ENCODE results near the gene PAX3.

PAX3 gene

GRCh38 chr2:222298311-222299150 lies at the start of gene PAX3:
Gene PAX3 (minus strand): TSS chr2:222298998. CDS start chr2:222298615, 383 bp downstream.
- DNase-seq = peak; percentile 82

GRCh38 chr2:222341331-222341730 lies 42.5 kb upstream of the PAX3 start:
- no peak for DNase-seq

GRCh38 chr2:222338374-222338773 lies 39.6 kb upstream of the PAX3 start:
- DNase-seq = no peak

GRCh38 chr2:222336931-222337330 lies 38.1 kb upstream of the PAX3 start:
- no peak for DNase-seq

DNA sequence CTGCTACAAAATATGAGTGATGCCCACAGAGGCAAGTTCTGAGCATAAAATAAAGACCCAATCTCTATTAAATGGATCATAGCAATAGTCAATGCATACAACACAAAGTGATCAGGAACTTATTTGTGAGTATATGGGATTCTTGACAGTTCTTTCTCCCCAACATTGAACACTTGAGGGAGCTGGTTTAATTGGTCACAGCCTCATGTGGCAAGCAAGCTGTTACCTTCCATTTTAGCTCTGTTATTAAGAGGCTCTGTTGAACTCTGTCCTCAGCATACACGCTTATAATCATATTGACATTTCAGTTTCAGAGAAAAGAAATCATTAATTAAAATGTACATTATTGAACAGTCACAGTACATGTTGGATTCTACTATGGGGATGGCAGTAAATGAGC lies 37.6 kb upstream of the PAX3 start:
- no peak for DNase-seq

DNA sequence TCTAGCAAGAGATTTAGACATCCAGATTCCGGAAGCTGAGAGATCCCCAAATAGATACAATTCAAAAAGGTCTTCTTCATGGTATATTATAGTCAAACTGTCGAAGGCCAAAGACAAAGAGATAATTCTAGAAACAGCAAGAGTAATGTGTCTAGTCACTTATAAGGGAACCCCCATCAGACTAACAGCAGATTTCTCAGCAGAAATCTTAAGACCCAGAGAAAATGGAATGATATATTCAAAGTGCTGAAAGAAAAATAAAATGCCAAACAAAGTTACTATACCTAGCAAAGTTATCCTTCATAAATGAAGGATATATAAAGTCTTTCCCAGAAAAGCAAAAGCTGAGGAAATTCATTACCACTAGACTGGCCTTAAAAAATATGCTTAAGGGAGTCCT lies 36.1 kb upstream of the PAX3 start:
- DNase-seq = no peak

DNA sequence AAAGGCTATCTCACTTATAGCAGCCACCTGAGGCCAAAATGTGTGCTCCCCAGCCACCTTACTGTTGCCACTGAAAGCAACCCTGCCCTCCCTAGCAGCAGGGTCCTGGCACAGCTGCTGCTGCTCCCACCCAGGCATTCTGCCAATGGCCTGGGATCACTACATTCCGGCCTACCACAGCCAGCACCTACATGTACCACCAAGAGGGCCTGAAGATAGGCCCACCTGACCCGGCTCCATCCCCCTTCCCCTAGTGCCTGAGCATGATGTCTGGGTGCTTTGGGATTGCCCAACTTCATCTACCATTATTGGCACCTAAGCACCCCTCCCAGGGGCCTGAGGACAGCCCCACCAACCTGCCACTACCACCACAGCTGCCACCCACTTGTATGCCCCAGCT lies 34.6 kb upstream of the PAX3 start:
- no peak for DNase-seq

DNA sequence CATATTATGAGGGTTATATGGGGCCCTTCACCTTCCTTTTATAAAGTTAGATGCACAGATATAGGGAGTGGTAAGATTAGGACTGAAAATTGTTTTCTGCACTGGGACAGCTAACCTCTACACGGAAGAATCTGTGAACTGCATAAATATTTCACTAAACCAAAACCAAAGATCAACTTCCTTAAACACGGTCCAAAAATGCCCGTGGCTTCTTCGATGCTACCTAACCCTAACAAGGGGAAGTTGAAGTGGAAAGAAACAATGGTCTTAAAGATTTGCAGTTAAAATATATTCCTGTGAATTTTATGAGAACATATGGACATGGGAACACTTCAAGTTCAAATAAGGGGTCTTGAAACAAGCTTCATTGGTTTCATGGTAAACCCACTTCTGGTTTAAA lies 33.3 kb upstream of the PAX3 start:
- DNase-seq = no peak

DNA sequence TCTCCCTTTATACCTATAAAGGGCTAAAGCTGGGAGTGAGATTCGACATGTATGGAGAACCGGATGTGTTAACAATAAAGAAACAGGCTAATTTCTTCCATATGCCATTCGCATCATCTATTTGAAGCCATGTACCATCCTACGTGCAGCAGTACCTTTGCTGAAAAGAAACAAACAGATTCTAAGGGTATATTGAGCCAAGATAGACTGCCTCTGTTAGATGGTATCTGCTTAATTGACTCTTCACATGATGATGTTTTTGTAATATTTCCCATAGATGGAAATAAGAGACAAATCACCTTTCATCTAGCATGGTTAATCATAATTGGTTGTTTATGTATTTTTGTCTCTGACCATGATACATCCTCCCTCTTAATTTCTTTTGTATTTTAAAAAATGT lies 32.1 kb upstream of the PAX3 start:
- DNase-seq = no peak

GRCh38 chr2:222322236-222322635 lies 23.4 kb upstream of the PAX3 start:
- no peak for DNase-seq

DNA sequence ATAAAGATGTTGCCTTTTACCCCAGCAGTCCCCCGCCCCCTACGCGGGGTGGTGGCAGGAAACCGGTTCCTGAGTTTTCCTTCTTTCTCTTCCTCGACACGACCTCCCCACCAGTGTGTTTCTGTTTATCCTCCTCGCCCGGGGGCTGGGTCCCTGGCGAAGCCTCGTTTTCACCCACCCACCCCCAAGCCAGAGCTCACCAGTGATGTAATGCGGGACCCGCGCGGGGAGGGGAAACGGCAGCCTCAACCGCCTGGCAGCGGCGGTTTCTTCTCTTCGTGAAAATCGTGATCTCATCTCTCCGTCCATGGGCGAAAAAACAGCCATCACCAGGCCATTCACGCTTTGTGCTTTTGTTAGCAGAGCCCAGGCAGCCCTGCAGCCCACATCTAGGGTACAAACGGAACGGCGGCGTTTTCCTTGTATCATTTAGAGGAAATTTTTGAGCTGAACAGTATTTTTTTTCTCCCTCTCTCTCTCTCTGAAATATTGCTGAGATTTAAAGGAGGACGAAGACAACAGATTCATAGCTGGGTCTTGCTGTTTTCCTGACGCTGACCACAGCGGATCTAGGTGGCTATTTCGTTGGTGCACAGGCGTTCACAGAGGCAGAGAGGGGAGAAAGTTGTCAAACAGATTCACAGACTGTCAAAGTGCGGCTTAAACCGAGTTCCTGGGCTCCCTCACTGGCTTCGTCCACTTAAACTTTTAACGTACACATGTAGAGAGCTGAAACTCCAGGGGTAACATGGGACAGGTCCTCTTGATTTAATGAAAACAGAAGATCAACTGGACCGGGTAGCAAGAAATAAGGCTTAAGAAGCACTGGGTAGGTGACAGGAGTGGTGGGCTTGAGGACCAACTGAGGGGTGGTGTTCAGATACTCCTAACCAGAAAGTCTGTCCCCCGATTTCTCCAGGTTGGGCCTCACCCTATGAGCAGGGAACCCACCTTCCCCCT lies 21.9 kb upstream of the PAX3 start:
- DNase-seq = peak; percentile 13

GRCh38 chr2:222319586-222320435 lies 21.0 kb upstream of the PAX3 start:
- DNase-seq = no peak

- DNase-seq = peak; percentile 28
Observed at GRCh38 chr2:222318712-222319585, 20.2 kb upstream of the PAX3 start.

- peak; percentile 68 for DNase-seq
Observed at GRCh38 chr2:222318026-222318711, 19.4 kb upstream of the PAX3 start.

GRCh38 chr2:222315443-222316121 lies 16.8 kb upstream of the PAX3 start:
- DNase-seq = no peak

DNA sequence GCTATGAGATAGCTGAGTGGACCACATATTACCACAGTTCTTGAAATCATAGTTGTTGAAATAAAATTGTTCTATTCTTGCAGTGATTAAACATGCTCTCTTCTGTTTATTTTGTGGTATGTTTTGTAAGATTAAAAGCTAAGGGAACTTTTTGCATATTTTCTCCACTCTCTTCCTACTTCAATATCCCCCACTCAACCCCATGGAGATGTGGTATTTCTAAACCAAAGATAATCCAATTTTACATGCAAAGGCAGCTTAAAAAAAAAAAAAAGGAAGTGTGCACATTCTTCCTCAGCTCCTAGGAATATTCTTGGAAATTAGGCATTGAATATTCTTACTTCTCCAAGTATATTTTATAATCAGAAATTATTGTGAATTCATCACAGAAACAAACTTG lies 15.0 kb upstream of the PAX3 start:
- no peak for DNase-seq

- no peak for DNase-seq
Observed at GRCh38 chr2:222311978-222312738, 13.4 kb upstream of the PAX3 start.

DNA sequence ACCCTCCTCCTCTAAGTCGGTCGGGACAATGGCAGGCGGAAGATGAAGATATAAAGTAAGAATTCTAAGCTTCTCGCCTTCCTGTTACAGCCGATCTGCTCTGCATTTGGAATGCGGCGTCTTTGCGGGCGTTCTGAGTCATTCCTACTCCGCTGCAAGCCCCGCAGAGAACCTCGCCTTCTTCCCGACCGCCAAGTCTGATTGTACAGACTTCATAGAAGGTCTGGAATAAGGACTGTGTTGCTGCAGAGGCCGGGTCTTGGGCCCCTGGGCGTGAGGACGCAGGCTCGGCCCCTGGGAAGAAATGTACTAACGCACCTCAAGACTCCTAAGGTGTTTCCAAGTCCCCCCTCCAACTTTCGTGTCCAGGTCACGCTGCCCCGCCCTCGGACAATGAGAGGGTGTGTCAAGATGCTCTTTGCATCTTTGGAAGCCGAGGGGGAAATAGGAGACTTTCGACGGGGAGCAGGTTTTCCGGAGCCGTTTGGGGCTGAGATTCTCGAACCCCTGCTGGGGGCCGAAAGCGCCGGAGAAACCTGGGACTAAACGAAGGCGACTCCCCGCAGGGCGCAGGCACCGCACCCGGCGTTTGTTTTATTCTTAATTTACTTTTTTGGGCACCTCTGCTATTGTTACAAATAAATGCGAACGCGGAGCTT lies 12.7 kb upstream of the PAX3 start:
- DNase-seq = peak; percentile 29

- DNase-seq = no peak
Observed at GRCh38 chr2:222310747-222311318, 12.0 kb upstream of the PAX3 start.
